Liver (tissue), 9 donors: ENCODE data around the gene CACNA1E. TPM values are rescaled to one million over a fixed set of nuclear protein-coding genes. Genes with fewer than 3 reads are reported as not detected.

Source experiments
- DNase-seq: peaks from one replicate; pipeline ENCODE4 v3.0.0-alpha.2; 2017; ENCODE audit warnings: low spot score
- H3K27ac ChIP-seq, 2 donors: one replicate each; pipeline ENCODE4 v1.7.0; 2013; ENCODE audit warnings: inconsistent platforms in 2 of 2, low read length in 2 of 2, control low read depth in 1 of 2, low read depth in 1 of 2, mild to moderate bottlenecking in 1 of 2
- H3K27me3 ChIP-seq, 4 donors: one replicate each; pipeline versions ENCODE4 v1.6.1 to v1.7.0; 2013; ENCODE audit warnings: low read length in 3 of 4, inconsistent platforms in 1 of 4, mild to moderate bottlenecking in 1 of 4, moderate library complexity in 1 of 4; ENCODE audit not compliant: control insufficient read depth in 4 of 4, insufficient read depth in 4 of 4
- H3K36me3 ChIP-seq, 4 donors: one replicate each; pipeline versions ENCODE4 v1.6.1 to v1.7.0; 2013; ENCODE audit warnings: low read length in 3 of 4, mild to moderate bottlenecking in 3 of 4, low read depth in 1 of 4, moderate library complexity in 1 of 4; ENCODE audit not compliant: control insufficient read depth in 4 of 4, insufficient read depth in 3 of 4
- H3K4me1 ChIP-seq, 4 donors: one replicate each; pipeline versions ENCODE4 v1.6.1 to v1.7.0; 2013; ENCODE audit warnings: low read length in 3 of 4, mild to moderate bottlenecking in 3 of 4, moderate library complexity in 1 of 4; ENCODE audit not compliant: control insufficient read depth in 4 of 4, insufficient read depth in 4 of 4
- H3K4me3 ChIP-seq, 3 donors: one replicate each; pipeline versions ENCODE4 v1.6.1 to v1.7.0; 2013; ENCODE audit warnings: low read length in 3 of 3, control low read depth in 1 of 3, low read depth in 1 of 3, mild to moderate bottlenecking in 1 of 3
- H3K9ac ChIP-seq, 2 donors: one replicate each; pipeline ENCODE4 v1.7.0; 2013; ENCODE audit warnings: low read length in 2 of 2, mild to moderate bottlenecking in 2 of 2, moderate library complexity in 2 of 2, control low read depth in 1 of 2, low read depth in 1 of 2
- H3K9me3 ChIP-seq, 4 donors: one replicate each; pipeline versions ENCODE4 v1.6.1 to v1.7.0; 2013; ENCODE audit warnings: low read length in 3 of 4; ENCODE audit not compliant: control insufficient read depth in 4 of 4
- FOXA1 ChIP-seq: IDR thresholded peaks from 2 replicates; pipeline ENCODE4 v1.6.1; 2016; ENCODE audit warnings: antibody characterized with exemption
- GABPA ChIP-seq, 2 donors: IDR thresholded peaks in 1 of 2; conservative IDR thresholded peaks in 1 of 2; 2 replicates each; pipeline ENCODE4 v1.6.1; 2016; ENCODE audit warnings: antibody characterized with exemption in 2 of 2, mild to moderate bottlenecking in 1 of 2, moderate library complexity in 1 of 2
- HNF4G ChIP-seq: IDR thresholded peaks from 2 replicates; pipeline ENCODE4 v1.6.1; 2016; ENCODE audit warnings: antibody characterized with exemption
- NR2F2 ChIP-seq: IDR thresholded peaks from 2 replicates; pipeline ENCODE4 v1.6.1; 2016; ENCODE audit warnings: antibody characterized with exemption
- RAD21 ChIP-seq, 2 donors: IDR thresholded peaks; 2 replicates each; pipeline ENCODE4 v1.6.1; 2016; ENCODE audit warnings: antibody characterized with exemption in 2 of 2, mild to moderate bottlenecking in 2 of 2
- RXRA ChIP-seq, 2 donors: IDR thresholded peaks; 2 replicates each; pipeline ENCODE4 v1.6.1; 2017 to 2018; ENCODE audit warnings: antibody characterized with exemption in 2 of 2, mild to moderate bottlenecking in 1 of 2
- TAF1 ChIP-seq: conservative IDR thresholded peaks from 2 replicates; pipeline ENCODE4 v1.6.1; 2016; ENCODE audit warnings: antibody characterized with exemption, mild to moderate bottlenecking
- YY1 ChIP-seq: IDR thresholded peaks from 2 replicates; pipeline ENCODE4 v1.6.1; 2016; ENCODE audit warnings: antibody characterized with exemption, mild to moderate bottlenecking
- WGBS: extraction: QIAGEN DNeasy Blood & Tissue Kit; methylation state at CpG from one replicate; pipeline ENCODE4 v1.1.7; 2013; 5-methylcytosine and 5-hydroxymethylcytosine counted together
- polyA plus RNA-seq, 2 donors: library from polyadenylated mRNA; stranded (reverse) in 1 of 2; unstranded in 1 of 2; fragments of 200-250 nt in 1 of 2; fragments of >200 nt in 1 of 2; fragmentation: Nextera tagmentation in 1 of 2; extraction: Ambion mirVana in 1 of 2; gene quantifications; one replicate each; pipeline versions ENCODE4 v1.2.1 to v1.2.3, GENCODE V29; 2013 to 2015
- total RNA-seq, 2 donors: library from RNA; depleted of rRNA; stranded (reverse); fragments of >200 nt; gene quantifications; one replicate each; pipeline ENCODE4 v1.2.3, GENCODE V29; 2014
- TF ChIP-seq, protein P1 (sequence below): IDR thresholded peaks from 2 replicates; pipeline ENCODE4 v1.6.1; 2016; ENCODE audit warnings: antibody characterized with exemption
- TF ChIP-seq, protein P2 (sequence below): IDR thresholded peaks from 2 replicates; pipeline ENCODE4 v1.6.1; 2016; ENCODE audit warnings: antibody characterized with exemption
- TF ChIP-seq, protein P3 (sequence below): IDR thresholded peaks from 2 replicates; pipeline ENCODE4 v1.6.1; 2016; ENCODE audit warnings: antibody characterized with exemption
- TF ChIP-seq, protein P4 (sequence below): fragments of 150-350 bp; IDR thresholded peaks from 2 replicates; pipeline ENCODE4 v1.5.1; 2017; ENCODE audit warnings: improper control_type of control experiment, low read depth, low read length; ENCODE audit not compliant: missing input control
- donor health status: healthy.
- donor health status: healthy.
- donor health status: healthy.
- donor health status: healthy.
- donor health status: healthy.

CACNA1E gene
- total and polyA plus RNA-seq, 4 donors, result under 0.01 to 0.08 (median 0.01) TPM; not detected in 1

DNA sequence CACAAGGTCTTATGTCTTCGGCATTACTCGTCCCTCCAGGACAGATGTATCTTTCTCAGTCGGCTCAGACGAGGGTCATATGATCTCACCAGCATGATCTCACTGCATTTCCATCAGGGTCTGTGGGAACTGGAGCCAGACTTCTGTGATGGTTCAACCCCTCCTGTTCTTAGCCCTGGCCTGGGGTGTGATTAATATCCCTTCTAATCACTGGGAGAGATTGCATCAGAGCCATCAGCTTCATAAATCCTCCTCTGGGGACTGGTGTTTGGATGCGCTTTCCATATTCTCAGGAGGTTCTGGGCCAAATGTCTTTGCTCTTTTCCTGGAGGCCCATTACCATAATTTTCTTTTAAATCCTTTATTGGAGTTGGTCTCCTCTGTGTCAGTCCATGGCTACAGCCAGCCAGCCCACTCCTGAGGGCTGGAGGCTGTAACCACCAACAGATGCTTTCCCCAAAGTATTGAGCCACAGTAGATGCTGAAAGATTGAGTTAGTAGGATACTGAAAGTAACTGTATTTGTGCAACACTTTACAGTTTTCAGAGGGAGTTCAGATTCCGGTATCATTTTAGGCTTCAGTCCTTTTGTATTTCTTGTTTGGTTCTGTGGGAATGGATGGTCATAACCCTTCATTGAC is 20.0 kb downstream of the CACNA1E start:
- H3K4me3 ChIP-seq, result no peak overlapping the region
- no peak overlapping the region for H3K9ac ChIP-seq
- no peak overlapping the region for H3K27ac ChIP-seq
- H3K27me3 ChIP-seq, result peaks cover 0 to 3% (median 1%) of the 10 kb centered on the region in 4 donors
- H3K4me1 ChIP-seq, result no peaks in the 10 kb centered on the region
- H3K9me3 ChIP-seq, result no peaks in the 10 kb centered on the region
- no peak for DNase-seq
- no peaks in the 10 kb centered on the region for H3K36me3 ChIP-seq
- TF ChIP-seq, protein P1, sequence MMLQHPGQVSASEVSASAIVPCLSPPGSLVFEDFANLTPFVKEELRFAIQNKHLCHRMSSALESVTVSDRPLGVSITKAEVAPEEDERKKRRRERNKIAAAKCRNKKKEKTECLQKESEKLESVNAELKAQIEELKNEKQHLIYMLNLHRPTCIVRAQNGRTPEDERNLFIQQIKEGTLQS, result no peak
- TF ChIP-seq, protein P2, sequence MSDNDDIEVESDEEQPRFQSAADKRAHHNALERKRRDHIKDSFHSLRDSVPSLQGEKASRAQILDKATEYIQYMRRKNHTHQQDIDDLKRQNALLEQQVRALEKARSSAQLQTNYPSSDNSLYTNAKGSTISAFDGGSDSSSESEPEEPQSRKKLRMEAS, result no peak
- TF ChIP-seq RAD21 (IDR thresholded peaks at IDR 0.05), result no peak
- no peak for TF ChIP-seq TAF1
- TF ChIP-seq RXRA (IDR thresholded peaks at IDR 0.05), result no peak
- TF ChIP-seq, protein P3, sequence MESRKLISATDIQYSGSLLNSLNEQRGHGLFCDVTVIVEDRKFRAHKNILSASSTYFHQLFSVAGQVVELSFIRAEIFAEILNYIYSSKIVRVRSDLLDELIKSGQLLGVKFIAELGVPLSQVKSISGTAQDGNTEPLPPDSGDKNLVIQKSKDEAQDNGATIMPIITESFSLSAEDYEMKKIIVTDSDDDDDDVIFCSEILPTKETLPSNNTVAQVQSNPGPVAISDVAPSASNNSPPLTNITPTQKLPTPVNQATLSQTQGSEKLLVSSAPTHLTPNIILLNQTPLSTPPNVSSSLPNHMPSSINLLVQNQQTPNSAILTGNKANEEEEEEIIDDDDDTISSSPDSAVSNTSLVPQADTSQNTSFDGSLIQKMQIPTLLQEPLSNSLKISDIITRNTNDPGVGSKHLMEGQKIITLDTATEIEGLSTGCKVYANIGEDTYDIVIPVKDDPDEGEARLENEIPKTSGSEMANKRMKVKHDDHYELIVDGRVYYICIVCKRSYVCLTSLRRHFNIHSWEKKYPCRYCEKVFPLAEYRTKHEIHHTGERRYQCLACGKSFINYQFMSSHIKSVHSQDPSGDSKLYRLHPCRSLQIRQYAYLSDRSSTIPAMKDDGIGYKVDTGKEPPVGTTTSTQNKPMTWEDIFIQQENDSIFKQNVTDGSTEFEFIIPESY, result no peak
- no peak for TF ChIP-seq GABPA (IDR thresholded peaks at IDR 0.05 in 1 of 2, conservative IDR thresholded peaks at IDR 0.05 in 1 of 2)
- TF ChIP-seq, protein P4, sequence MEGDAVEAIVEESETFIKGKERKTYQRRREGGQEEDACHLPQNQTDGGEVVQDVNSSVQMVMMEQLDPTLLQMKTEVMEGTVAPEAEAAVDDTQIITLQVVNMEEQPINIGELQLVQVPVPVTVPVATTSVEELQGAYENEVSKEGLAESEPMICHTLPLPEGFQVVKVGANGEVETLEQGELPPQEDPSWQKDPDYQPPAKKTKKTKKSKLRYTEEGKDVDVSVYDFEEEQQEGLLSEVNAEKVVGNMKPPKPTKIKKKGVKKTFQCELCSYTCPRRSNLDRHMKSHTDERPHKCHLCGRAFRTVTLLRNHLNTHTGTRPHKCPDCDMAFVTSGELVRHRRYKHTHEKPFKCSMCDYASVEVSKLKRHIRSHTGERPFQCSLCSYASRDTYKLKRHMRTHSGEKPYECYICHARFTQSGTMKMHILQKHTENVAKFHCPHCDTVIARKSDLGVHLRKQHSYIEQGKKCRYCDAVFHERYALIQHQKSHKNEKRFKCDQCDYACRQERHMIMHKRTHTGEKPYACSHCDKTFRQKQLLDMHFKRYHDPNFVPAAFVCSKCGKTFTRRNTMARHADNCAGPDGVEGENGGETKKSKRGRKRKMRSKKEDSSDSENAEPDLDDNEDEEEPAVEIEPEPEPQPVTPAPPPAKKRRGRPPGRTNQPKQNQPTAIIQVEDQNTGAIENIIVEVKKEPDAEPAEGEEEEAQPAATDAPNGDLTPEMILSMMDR, result no peak
- TF ChIP-seq FOXA1, result no peak
- no peak for TF ChIP-seq HNF4G
- no peak for TF ChIP-seq YY1
- WGBS, result 86% methylated on average over 6 of the region's 6 CpGs

DNA sequence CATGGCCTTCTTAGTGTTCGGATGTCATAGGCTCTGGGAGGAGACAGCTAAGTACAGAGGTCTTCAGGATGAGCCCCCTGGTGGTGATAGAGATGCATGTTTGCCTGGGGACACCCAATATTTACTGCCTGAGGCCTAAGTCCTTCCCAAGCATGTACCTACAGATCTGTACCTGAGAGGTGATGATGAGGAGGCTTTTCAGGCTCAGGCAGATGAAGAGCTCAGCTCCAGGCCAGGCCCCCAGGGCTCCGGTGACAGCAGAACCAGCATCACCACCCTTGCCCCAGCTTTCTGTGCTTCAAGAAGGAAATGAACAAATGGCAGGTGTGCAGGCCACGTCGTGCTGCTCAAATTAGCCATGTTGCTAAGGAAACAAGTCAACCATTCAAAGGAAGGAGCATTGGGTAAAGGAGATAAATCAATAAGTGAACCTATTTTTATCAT is 21.1 kb downstream of the CACNA1E start:
- peak overlapping the region in 1 of 2 donors; percentile 31 for H3K27ac ChIP-seq
- TF ChIP-seq RAD21 (IDR thresholded peaks at IDR 0.05), result peak in 1 of 2 donors; percentile 26
- no peak for TF ChIP-seq NR2F2
- TF ChIP-seq, protein P4, result peak; percentile 11
- H3K4me1 ChIP-seq, result no peaks in the 10 kb centered on the region
- peaks cover 0 to 2% (median 0%) of the 10 kb centered on the region in 4 donors for H3K27me3 ChIP-seq
- DNase-seq, result no peak
- H3K4me3 ChIP-seq, result no peak overlapping the region
- WGBS, result 77% methylated on average over 4 of the region's 4 CpGs
- no peaks in the 10 kb centered on the region for H3K36me3 ChIP-seq
- H3K9me3 ChIP-seq, result no peaks in the 10 kb centered on the region
- H3K9ac ChIP-seq, result no peak overlapping the region
